Epithelial cell of esophagus (primary cell): Measurements from ENCODE around the gene DPYD.

Experiments used
- DNase-seq: peaks from one replicate; pipeline ENCODE4 v3.0.0; 2010; ENCODE audit warnings: low read depth
- H3K4me3 ChIP-seq: 2 replicates; pipeline ENCODE4 v1.5.1; 2011; ENCODE audit warnings: mild to moderate bottlenecking, low read length, control low read depth
- TF ChIP-seq, protein P1 (sequence below): IDR thresholded peaks from 2 replicates; pipeline ENCODE4 v1.5.1; 2011; ENCODE audit warnings: low read depth, mild to moderate bottlenecking, low read length, control low read depth, inconsistent platforms; ENCODE audit not compliant: insufficient read depth; ENCODE audit errors: missing control alignments

Gene DPYD

DNA sequence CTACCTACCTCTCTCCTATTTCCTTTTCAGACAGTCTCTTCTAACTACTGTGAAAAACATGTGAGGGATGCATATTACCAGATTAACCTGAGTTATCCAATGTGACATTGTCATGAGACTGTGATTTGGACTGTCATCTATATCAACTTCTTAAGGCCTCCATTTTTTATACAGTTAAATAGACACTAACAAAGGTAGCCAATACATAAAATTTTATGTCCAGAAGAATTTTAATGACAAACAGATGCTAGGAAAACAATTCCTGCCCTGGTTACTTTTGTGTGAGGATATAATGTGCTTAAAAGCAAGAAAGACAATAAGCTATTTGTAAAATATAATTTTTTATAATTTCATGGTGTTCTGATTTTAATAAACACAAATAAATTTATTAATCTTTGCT is 136.2 kb downstream of the DPYD start:
- H3K4me3 ChIP-seq, result no peak overlapping the region
- TF ChIP-seq, protein P1, sequence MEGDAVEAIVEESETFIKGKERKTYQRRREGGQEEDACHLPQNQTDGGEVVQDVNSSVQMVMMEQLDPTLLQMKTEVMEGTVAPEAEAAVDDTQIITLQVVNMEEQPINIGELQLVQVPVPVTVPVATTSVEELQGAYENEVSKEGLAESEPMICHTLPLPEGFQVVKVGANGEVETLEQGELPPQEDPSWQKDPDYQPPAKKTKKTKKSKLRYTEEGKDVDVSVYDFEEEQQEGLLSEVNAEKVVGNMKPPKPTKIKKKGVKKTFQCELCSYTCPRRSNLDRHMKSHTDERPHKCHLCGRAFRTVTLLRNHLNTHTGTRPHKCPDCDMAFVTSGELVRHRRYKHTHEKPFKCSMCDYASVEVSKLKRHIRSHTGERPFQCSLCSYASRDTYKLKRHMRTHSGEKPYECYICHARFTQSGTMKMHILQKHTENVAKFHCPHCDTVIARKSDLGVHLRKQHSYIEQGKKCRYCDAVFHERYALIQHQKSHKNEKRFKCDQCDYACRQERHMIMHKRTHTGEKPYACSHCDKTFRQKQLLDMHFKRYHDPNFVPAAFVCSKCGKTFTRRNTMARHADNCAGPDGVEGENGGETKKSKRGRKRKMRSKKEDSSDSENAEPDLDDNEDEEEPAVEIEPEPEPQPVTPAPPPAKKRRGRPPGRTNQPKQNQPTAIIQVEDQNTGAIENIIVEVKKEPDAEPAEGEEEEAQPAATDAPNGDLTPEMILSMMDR, result no peak
- DNase-seq, result no peak

DNA sequence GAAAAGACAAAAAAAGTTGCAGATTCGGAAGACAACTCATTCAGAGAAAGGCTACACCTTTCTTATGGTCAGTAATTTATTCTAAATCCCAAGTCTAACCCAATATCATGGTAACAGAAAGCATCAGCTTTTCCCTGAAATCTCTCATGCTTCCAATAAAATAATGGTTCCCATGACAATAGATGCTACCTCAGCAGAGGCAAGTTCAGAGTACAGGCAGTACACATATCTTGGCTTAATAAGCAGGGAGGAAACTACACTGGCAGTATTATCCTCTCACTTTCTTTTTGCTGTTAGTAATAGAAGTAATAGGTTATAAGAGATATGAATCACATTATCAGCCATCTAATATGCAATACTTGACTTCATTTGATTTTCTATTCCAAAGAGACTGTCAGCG is 137.1 kb downstream of the DPYD start:
- no peak for DNase-seq
- TF ChIP-seq, protein P1, result no peak
- no peak overlapping the region for H3K4me3 ChIP-seq

DNA sequence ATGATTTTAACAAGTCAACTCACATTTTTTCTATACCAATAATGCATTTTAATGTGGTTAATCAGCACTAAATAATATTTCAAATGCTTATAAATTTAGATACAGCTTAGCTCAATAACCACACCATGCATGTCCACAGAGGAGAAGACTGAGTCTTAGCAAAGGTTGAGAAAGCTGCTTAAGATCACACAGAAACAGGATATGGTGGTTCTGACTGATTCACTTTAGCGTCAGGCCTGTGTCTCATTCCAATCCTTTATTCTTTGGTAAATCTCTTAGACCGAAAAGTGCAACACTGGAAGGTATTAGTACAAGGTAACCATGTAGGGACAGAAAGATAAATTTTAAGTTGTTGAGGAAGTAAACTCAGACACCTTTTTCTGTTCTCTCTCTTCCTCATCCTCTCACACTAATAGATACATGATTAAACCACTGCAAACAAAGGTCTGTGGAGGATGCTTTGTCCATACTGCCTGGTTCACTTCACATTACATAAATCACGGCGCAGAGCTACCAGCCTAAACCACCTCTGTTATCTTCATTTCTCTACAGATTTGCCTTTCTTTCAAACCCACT is 139.0 kb downstream of the DPYD start:
- DNase-seq, result no peak
- TF ChIP-seq, protein P1, result no peak

DNA sequence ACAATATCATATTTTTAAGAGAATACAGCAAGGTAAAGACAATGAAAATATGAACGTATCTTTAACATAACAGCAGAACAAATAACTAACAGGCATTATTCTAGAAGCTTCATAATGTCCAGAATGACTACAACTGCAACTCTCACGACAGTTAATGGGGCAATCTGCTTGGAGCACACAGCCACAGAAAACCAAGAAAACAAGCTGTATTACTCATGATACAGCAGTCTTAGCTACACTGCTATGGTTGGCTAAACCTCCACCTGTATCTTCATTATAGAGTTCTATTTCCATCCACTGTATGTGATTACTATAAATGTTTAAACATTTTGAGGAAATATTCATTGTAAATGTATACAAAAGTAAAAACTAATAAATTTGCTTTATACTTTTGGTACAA is 139.9 kb downstream of the DPYD start:
- TF ChIP-seq, protein P1, result no peak
- DNase-seq, result no peak
- no peak overlapping the region for H3K4me3 ChIP-seq

More for the DNA sequence above, 139.0 kb downstream of the DPYD start:
- H3K4me3 ChIP-seq, result no peak overlapping the region

DNA sequence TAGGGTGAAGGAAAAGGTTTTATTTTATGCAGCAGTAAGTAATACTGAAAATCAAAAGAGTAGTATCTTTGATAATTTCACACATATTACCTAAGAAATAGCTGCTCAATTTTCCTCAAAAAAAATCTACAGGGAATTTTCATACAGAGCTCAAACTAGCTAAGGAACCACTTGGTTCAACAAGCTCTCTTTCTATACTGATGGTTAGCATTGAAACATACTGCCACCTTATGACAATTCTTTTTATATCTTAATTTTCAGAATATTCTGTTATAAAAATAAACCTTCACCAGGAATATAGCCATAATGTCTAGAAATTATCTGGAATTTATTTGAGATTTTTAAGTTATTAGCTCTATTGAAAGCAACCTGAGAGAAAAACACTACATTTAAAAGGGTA is 142.1 kb downstream of the DPYD start:
- DNase-seq, result no peak
- H3K4me3 ChIP-seq, result no peak overlapping the region
- TF ChIP-seq, protein P1, result no peak

DNA sequence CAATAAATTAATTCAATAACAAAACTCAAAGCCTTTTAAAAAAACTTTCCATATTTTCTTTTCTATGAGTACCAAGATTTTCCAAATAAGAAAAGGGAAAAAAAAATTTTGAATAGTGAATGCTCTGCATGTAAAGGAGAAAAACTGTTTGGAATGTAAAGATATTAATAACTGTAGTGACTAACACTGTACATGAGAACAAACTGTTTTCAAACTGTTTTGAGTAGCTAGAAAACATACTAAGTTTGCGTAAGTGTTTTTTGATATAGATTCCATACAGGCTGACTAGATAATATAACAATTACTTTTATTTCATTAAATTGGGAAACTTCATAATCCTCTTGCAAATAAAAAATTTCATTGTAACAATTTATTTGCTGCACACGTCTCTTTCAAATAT is 150.5 kb downstream of the DPYD start:
- TF ChIP-seq, protein P1, result no peak

DNA sequence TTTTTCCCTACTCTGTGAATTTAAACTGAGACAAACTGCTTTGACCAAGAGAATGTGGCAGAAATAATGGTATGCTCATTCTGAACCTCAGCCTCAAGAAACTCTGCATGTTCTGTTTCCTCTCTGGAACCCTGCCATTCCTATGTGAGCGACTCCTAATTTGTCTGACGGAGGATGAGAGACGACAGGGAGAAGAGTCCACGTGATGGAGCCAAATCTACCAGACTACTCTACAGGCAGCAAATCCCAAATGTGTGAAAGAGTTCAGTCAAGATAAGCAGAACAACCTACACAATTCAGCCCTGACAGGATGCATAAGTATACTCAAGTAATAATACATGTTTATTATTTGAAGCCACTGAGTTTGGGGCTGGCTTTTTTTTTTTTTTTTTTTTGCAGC is 153.5 kb downstream of the DPYD start:
- TF ChIP-seq, protein P1, result no peak
- no peak for DNase-seq
- no peak overlapping the region for H3K4me3 ChIP-seq

More for the DNA sequence above, 150.5 kb downstream of the DPYD start:
- no peak for DNase-seq
- H3K4me3 ChIP-seq, result no peak overlapping the region
